Colonic mucosa (tissue), 4 donors: ENCODE measurements around the gene CUEDC1. TPM values are rescaled to one million over a fixed set of nuclear protein-coding genes. Genes with fewer than 3 reads are reported as not detected.

Experiments
- DNase-seq: peaks from one replicate; pipeline ENCODE4 v3.0.0-alpha.2; 2020
- H3K27ac ChIP-seq: fragments of 200-600 bp; one replicate; pipeline ENCODE4 v1.8.0; 2021
- H3K27me3 ChIP-seq: fragments of 200-600 bp; one replicate; pipeline ENCODE4 v1.8.0; 2021
- H3K36me3 ChIP-seq: fragments of 200-600 bp; one replicate; pipeline ENCODE4 v1.8.0; 2021
- H3K4me1 ChIP-seq: fragments of 200-600 bp; one replicate; pipeline ENCODE4 v1.8.0; 2021; ENCODE audit warnings: mild to moderate bottlenecking
- H3K4me3 ChIP-seq: fragments of 200-600 bp; one replicate; pipeline ENCODE4 v1.8.0; 2021
- H3K9ac ChIP-seq, 2 donors: one replicate each; pipeline ENCODE4 v1.7.0; 2013; ENCODE audit warnings: control low read depth in 2 of 2, low read depth in 2 of 2, low read length in 2 of 2
- H3K9me3 ChIP-seq: fragments of 200-600 bp; one replicate; pipeline ENCODE4 v1.8.0; 2021
- intact Hi-C: fragments of 100-400 bp; cut with DNase I; formaldehyde crosslinking; loops from one replicate; pipeline ENCODE4 v1.14.1; 2022
- total RNA-seq, 2 donors: library from RNA; stranded (reverse); fragmentation: NEBNext Ultra II Directional in 1 of 2; extraction: Animal tissue kit (Norgen Biotek cat#: 25700) in 1 of 2; gene quantifications; one replicate each; pipeline ENCODE4 v1.2.1, GENCODE V29; 2021
- TF ChIP-seq, protein P1 (sequence below): fragments of 200-600 bp; IDR thresholded peaks from one replicate; pipeline ENCODE4 v1.8.0; 2022; ENCODE audit warnings: antibody characterized with exemption, mild to moderate bottlenecking
- donor health status: healthy.
- donor health status: DM: no; HTN: no; CAD: no.
- donor health status: DM: no; HTN: no; CAD: no.

Gene CUEDC1
- total RNA-seq, 2 donors from 2014 or later, result 14.7 to 15.2 TPM

DNA sequence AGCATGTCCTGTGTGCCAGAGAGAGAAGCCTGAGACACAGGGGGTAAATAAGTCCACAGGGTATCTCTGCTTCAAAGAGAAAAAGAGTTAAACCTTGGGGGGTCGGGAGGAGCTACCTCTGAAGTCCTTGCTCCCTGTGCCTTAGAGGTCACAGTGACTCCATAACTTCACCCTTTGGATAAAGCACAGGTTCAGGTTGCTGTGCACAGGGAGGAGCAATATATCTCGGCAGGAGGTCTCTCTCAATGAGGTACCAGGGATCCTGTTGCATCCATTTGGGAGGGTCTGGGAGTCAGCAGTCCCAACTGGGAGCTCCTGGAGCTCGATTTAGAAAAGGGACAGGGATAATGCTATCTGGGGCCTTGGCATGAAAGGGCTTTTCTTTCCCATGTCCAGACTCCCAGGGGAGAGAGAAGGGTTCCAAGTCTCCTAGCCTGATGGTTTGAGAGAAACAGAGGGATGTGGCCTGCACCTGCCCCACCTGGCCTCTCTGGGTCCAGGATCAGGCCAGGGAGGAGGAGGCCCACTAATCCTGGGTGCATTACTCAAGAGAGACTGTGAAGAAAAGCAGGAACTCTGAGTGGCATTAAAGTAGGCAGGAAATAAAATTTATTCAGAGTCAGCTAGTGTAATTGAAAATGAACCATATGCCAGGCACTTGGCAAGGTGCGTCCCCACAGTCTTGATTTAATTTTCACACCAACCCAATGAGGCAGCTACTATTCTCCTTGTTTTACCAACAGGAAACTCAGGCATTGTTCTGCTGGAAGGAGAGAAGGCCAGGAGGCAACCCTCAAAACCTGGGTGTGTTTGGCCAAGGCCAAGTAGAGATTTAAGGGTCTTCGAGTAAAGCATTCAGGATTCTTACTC, 40.7 kb downstream of the CUEDC1 start:
- H3K27ac ChIP-seq, result no peak overlapping the region
- H3K27me3 ChIP-seq, result no peaks in the 10 kb centered on the region
- peaks cover 12% of the 10 kb centered on the region for H3K4me1 ChIP-seq
- intact Hi-C loops, result no loop called here
- no peak for DNase-seq
- no peaks in the 10 kb centered on the region for H3K9me3 ChIP-seq
- H3K36me3 ChIP-seq, result no peaks in the 10 kb centered on the region
- peak overlapping the region in 1 of 2 donors; percentile 1 for H3K9ac ChIP-seq
- TF ChIP-seq, protein P1, sequence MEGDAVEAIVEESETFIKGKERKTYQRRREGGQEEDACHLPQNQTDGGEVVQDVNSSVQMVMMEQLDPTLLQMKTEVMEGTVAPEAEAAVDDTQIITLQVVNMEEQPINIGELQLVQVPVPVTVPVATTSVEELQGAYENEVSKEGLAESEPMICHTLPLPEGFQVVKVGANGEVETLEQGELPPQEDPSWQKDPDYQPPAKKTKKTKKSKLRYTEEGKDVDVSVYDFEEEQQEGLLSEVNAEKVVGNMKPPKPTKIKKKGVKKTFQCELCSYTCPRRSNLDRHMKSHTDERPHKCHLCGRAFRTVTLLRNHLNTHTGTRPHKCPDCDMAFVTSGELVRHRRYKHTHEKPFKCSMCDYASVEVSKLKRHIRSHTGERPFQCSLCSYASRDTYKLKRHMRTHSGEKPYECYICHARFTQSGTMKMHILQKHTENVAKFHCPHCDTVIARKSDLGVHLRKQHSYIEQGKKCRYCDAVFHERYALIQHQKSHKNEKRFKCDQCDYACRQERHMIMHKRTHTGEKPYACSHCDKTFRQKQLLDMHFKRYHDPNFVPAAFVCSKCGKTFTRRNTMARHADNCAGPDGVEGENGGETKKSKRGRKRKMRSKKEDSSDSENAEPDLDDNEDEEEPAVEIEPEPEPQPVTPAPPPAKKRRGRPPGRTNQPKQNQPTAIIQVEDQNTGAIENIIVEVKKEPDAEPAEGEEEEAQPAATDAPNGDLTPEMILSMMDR, result no peak
- H3K4me3 ChIP-seq, result no peak overlapping the region

DNA sequence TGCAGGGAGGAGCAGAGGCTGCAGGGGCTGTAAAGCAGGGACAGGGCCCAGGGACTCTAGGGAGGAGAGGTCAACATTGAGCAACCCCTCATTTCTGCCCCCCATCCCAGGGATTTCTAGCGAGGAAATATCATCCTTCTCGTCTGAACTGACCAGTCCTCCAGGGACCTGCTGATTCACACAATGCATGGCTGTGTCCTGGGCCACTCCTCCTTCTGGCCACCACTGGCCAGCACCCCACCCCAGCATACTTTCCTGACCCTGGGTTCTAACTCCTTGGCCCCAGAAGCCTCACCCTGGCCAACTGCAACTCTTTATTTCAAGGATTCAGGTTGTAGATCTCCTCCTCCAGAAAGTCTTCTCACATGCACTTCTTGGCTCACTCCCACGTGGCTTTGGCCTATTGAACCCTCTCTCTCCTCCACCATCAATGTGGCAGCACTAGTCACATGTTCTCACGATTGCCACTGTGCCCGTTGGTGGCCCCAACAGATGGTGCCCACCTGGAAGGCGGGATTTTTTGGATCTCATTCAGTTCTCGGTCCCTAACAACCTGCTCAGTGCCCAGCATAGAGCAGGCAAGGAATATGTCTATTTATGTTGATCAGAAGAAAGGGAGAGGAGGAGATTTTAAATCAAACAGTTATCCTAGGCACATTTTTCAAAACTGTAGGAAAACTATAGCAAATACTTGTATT, 41.5 kb downstream of the CUEDC1 start:
- DNase-seq, result no peak
- intact Hi-C loops, result no loop called here
- Histone ChIP-seq H3K4me3 (no peak overlapping the region), H3K9ac (peak overlapping the region in 1 of 2 donors; percentile 1), H3K27ac (no peak overlapping the region), H3K36me3 (no peaks in the 10 kb centered on the region), H3K9me3 (no peaks in the 10 kb centered on the region), H3K4me1 (peaks cover 12% of the 10 kb centered on the region), H3K27me3 (no peaks in the 10 kb centered on the region)
- TF ChIP-seq, protein P1, result no peak

DNA sequence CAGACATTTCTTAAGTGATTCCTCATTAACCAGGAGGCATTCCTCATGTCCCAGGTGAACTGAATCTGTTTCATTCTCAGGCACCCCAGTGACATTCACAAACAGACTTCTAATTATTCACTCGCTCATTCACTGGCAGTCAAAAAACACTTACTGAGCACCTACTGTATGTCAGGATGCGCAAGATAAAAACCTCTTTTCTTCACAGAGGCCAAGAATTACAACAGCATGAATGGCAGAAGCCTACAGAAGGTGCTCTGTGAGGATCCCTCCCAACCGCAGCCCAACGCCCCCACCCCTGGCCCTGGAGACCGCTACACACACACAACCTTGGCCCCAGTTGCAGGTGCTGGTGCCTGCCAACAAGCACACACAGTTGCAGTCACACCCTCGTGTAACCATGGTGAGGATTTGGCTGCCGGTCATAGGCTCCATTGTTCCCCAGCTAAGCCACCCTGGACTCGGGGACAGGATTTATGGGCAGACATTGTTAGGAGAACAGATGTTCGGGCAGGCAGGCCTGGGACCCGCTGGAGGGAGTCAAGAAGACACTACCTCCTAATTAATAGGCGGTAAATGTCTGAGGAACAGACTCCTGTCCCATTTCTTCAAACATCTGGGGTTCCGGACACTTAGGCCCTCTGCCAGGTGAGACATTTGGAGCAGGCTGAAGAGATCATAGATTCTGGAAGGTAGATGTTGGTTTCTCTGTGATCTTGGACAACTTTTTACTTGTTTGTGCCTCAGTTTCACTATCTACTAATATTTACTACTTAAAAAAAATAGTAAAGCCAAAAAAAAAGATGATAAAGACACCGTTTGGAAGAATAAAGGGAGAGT, 43.2 kb downstream of the CUEDC1 start:
- DNase-seq, result peak; percentile 96
- Histone ChIP-seq H3K36me3 (no peaks in the 10 kb centered on the region), H3K27ac (peak overlapping the region; percentile 60), H3K9ac (peak overlapping the region in 1 of 2 donors; percentile 76), H3K9me3 (no peaks in the 10 kb centered on the region), H3K4me1 (peaks cover 12% of the 10 kb centered on the region), H3K27me3 (no peaks in the 10 kb centered on the region), H3K4me3 (no peak overlapping the region)
- TF ChIP-seq, protein P1, result no peak
- intact Hi-C loops, result no loop called here

DNA sequence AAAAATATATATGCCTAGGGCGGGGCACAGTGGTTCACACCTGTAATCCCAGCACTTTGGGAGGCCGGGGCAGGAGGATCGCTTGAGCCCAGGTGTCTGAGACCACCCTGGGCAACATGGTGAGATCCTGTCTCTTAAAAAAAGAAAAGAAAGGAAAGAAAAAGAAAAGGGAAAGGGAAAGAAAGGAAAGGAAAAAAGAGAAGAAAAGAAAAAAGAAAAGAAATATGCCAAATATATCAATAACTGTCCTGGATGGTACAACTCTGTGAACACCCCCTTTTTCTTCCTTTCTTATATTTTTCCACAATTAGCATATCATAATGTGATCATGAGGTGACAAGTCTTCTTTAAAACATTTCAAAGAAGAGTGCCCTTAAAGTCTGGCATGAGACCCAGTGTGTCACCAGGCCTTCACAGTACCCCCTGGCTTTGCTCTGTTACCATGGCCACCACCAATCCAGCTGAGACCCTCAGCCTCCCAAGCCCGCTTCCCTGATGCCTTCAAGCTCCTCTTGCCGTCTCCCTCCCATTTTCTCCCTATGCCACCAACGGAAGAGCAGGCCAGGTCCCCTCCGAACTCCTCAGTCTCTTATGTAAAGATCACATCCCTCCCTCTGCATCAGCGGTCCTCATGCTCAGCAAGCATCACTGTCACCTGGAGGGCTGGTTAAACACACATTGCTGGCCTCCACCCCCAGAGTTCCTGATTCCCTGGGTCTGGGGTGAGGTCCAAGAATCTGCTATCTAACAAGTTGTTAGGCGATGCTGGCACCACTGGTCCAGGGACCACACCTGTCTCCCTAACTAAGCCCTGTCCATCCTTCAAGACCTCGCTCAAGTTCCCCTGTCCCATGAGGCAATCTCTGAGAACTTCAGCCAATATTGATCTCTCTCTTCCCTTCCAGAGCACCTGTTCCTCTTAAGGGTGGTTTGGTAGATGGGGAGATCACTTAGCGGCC, 44.5 kb downstream of the CUEDC1 start:
- Histone ChIP-seq H3K27me3 (no peaks in the 10 kb centered on the region), H3K36me3 (no peaks in the 10 kb centered on the region), H3K4me3 (no peak overlapping the region), H3K4me1 (peaks cover 12% of the 10 kb centered on the region), H3K9me3 (no peaks in the 10 kb centered on the region), H3K27ac (no peak overlapping the region), H3K9ac (peak overlapping the region in 1 of 2 donors; percentile 21)
- intact Hi-C loops, result no loop called here
- no peak for DNase-seq
- TF ChIP-seq, protein P1, result no peak
